Activated CD4-positive, alpha-beta T cell treated with anti-CD3 and anti-CD28 coated beads, Interleukin-2, amount 10 ng/mL, durations not matched to agents 24 days and 14 days (primary cell): ENCODE measurements around the gene AFP. TPM values are rescaled to one million over a fixed set of nuclear protein-coding genes. Genes with fewer than 3 reads are reported as not detected.

Experiments used
- DNase-seq: peaks from one replicate; pipeline ENCODE4 v3.0.0; 2022
- H3K27ac Mint-ChIP-seq: one replicate; pipeline ENCODE4 v1.8.0; 2022; ENCODE audit warnings: mild to moderate bottlenecking, mixed read lengths
- H3K27me3 Mint-ChIP-seq: one replicate; pipeline ENCODE4 v1.8.0; 2022; ENCODE audit warnings: mixed read lengths
- H3K36me3 Mint-ChIP-seq: one replicate; pipeline ENCODE4 v1.8.0; 2022; ENCODE audit warnings: low read depth, mild to moderate bottlenecking, mixed read lengths
- H3K4me1 Mint-ChIP-seq: one replicate; pipeline ENCODE4 v1.8.0; 2021; ENCODE audit warnings: mixed read lengths
- H3K4me3 Mint-ChIP-seq: one replicate; pipeline ENCODE4 v1.8.0; 2022; ENCODE audit warnings: mild to moderate bottlenecking, moderate library complexity, mixed read lengths
- H3K9me3 Mint-ChIP-seq: one replicate; pipeline ENCODE4 v1.8.0; 2021; ENCODE audit warnings: mixed read lengths
- intact Hi-C: fragments of 100-400 bp; cut with micrococcal nuclease; formaldehyde crosslinking; loops from one replicate; pipeline ENCODE4 v1.15.1; 2023
- total RNA-seq: library from RNA; stranded (reverse); gene quantifications from 2 replicates; pipeline ENCODE4 v1.2.3, GENCODE V29; 2022

AFP gene
- total RNA-seq, 1 donor from 2014 or later, result not detected

DNA sequence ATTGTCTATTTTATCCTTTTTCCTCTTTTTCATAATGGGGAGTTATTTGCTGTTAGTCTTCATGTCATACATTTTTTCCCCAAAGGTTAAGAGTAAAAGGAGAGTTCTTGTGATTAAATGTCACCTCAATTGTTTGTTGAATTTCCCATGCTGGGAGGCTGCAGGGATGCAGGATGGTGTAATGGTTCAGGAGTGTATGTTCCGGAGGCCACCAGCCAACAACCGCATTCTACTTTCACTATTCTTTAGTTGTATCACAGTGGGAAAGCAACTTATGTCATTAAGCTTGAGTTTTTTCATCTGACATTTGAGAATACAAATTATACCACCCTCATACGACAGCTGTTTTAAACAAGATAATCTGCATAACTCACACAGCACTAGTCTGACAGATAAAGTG lies 15.4 kb downstream of the AFP start:
- H3K27ac Mint-ChIP-seq, result no peak overlapping the region
- no peak for DNase-seq
- no peaks in the 10 kb centered on the region for H3K9me3 Mint-ChIP-seq
- peaks cover 6% of the 10 kb centered on the region for H3K27me3 Mint-ChIP-seq
- H3K4me3 Mint-ChIP-seq, result no peak overlapping the region
- no peaks in the 10 kb centered on the region for H3K36me3 Mint-ChIP-seq
- intact Hi-C loops, result no loop called here
- no peaks in the 10 kb centered on the region for H3K4me1 Mint-ChIP-seq

DNA sequence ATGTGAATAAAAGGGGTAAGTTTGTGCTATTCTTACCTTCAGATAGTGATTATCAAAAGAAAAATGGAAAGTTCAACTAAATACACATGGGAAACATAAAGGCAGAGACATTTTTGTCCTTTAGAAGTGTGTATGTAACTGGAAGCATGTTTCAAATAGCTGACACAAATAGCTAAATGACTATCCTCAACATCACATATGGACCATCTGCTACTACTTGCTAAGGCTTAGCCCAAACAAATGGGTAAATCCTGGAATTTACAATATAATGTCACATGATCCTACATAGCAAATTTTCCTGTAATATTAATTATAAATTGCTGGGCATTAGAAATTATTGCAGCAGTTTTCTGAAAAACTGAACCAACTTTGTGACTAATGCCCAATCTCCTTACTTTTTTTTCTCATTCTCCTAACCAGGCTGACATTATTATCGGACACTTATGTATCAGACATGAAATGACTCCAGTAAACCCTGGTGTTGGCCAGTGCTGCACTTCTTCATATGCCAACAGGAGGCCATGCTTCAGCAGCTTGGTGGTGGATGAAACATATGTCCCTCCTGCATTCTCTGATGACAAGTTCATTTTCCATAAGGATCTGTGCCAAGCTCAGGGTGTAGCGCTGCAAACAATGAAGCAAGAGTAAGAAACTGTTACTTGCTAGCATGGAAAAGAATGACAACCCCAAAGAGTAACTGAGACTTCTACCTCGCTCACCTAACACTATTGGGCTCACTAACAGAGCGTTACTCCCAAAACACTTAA lies 16.1 kb downstream of the AFP start:
- no peak for DNase-seq
- peaks cover 2% of the 10 kb centered on the region for H3K27me3 Mint-ChIP-seq
- H3K4me3 Mint-ChIP-seq, result no peak overlapping the region
- H3K27ac Mint-ChIP-seq, result no peak overlapping the region
- H3K9me3 Mint-ChIP-seq, result no peaks in the 10 kb centered on the region
- intact Hi-C loops, result no loop called here
- no peaks in the 10 kb centered on the region for H3K4me1 Mint-ChIP-seq
- H3K36me3 Mint-ChIP-seq, result no peaks in the 10 kb centered on the region

DNA sequence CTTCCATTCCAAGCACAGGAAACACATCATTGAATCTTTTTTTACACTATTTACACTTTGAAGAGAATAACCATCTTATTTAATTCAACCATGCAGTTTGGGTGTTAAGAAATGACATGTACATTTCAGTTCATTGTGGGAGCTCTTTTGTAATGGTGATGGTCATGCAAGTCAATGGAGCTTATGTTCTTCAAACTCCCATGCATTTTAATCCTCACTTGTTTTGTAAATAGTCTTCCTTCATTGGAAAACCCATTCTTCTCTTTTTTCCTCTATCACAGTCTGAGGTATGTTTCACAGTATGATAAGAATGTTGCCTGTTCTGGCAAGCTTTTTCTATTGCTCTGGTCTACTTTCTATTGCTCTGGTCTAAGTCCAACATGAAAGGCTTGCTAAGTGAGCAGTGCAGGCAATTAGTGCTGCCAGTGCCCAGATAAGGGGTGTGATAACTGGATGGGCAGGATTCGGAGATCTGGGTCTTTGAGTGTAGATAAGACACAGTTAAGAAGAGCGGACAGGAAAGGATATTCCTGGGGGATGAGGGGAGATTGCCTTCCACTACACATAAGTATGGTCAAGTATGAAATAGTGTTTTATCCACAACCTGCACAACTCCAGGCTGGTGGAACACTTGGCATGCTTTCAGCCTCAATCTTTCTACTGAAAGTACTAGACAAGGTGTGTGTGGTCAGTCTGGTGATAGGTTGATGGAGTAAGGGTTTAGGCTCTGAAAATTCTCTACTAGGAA lies 17.1 kb downstream of the AFP start:
- Mint-ChIP-seq H3K36me3 (no peaks in the 10 kb centered on the region), H3K27ac (no peak overlapping the region), H3K27me3 (no peaks in the 10 kb centered on the region), H3K4me1 (no peaks in the 10 kb centered on the region), H3K9me3 (no peaks in the 10 kb centered on the region), H3K4me3 (no peak overlapping the region)
- intact Hi-C loops, result no loop called here
- DNase-seq, result no peak

DNA sequence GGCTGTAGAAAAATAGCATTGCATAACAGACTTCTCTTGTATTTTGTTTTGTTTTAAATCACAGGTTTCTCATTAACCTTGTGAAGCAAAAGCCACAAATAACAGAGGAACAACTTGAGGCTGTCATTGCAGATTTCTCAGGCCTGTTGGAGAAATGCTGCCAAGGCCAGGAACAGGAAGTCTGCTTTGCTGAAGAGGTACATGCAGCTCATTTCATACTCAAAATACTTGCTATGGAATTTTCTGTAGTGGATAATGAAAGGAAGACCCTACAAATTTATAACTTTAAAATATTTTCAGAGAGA lies 17.6 kb downstream of the AFP start:
- DNase-seq, result no peak
- Mint-ChIP-seq H3K36me3 (no peaks in the 10 kb centered on the region), H3K4me3 (no peak overlapping the region), H3K27ac (no peak overlapping the region), H3K27me3 (no peaks in the 10 kb centered on the region), H3K4me1 (no peaks in the 10 kb centered on the region), H3K9me3 (no peaks in the 10 kb centered on the region)
- intact Hi-C loops, result no loop called here

DNA sequence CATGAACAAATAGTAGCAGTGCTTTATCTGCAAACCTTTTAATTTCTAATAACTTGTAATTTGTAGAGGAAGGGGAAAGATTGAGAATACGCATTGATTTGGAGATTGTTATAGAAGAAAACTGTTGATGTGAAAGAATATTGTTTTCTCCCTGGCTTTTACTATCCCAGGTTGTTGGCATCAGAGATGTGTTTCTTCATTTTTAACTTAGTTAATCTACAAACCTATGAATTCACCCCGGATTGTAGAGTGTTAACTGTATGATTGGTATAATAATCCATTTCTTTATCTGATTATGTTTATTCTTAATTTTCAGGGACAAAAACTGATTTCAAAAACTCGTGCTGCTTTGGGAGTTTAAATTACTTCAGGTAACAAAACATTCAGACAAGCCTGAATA lies 18.9 kb downstream of the AFP start:
- H3K4me1 Mint-ChIP-seq, result no peaks in the 10 kb centered on the region
- H3K27ac Mint-ChIP-seq, result no peak overlapping the region
- H3K27me3 Mint-ChIP-seq, result no peaks in the 10 kb centered on the region
- H3K4me3 Mint-ChIP-seq, result no peak overlapping the region
- DNase-seq, result no peak
- H3K9me3 Mint-ChIP-seq, result no peaks in the 10 kb centered on the region
- intact Hi-C loops, result no loop called here
- H3K36me3 Mint-ChIP-seq, result no peaks in the 10 kb centered on the region

DNA sequence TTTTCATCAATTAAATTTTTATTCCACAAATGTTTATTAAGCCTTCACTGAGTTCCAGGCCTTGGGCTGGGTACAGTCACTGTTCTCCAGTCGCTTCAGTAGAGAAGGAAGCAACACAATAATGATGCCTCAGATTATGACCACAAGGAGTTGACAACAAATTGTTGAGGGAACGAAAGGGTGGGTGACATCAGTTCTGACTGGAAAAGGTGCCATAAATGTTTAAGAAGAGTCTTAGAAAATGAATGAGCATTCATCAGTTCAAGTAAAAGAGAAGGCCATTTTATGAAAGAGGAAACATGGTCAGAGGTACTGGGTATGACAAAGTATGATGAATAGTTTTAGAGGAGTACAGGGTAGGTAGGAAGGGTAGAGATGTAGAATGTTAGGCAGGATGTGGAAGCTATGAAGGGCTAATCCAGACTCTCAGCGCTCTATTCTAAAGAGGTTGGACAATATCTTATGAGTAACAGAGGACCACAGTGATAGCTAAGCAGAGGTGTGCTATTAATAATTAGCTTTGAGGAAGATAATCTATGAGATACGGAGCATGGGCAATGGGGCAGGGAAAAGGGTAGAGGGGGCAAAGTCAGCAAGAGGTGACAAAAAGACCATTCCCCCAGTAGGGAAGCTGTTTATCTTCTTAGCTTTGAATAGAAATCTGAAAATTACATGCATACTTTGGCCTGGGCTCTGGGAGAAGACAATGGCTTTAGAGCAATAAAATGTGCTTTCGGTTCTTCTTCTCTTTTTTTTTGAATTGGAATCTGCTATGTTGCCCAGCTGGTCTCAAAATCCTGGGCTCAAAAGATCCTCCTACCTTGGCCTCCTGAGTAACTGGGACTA lies 20.4 kb downstream of the AFP start:
- no peak overlapping the region for H3K27ac Mint-ChIP-seq
- H3K4me1 Mint-ChIP-seq, result no peaks in the 10 kb centered on the region
- H3K27me3 Mint-ChIP-seq, result no peaks in the 10 kb centered on the region
- no peaks in the 10 kb centered on the region for H3K36me3 Mint-ChIP-seq
- H3K4me3 Mint-ChIP-seq, result no peak overlapping the region
- no peaks in the 10 kb centered on the region for H3K9me3 Mint-ChIP-seq
- intact Hi-C loops, result no loop called here
- DNase-seq, result no peak

DNA sequence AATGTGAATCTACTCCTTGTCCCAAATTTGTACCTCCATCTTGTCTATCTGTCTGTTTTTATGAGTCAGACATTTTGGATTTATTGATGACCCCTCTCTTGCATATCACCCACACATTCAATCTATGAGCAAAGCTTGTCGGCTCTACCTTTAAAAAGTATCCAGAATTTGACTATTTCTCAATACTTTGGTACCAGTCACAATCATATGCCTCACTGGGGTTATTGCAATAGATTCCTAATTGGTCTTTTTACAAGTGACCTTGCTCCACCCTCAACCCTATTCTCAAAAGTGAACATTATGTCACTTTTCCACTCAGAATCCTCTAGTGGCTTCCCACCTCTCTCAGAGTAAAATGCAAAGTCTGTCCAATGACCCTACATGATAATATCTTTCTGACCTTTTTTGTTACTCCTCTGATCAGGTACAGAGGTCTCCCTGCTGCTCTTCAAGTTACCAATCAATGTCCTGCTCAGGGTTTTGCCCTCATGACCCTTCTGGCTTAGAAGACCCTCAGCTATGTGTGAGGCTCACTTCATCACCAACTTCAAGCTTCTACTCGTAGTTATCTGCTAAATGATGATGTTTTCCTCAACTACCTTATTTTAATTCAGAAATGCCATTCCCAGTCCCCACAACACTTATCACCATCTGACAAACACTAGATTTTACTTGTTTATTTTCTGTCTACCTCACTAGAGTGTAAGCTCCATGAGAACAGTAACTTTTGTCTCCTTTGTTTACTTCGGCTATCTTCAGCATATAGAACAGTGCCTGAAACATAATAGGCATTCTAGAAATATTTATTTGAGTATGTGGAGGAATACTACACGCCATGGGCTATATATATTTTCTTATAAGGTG lies 22.4 kb downstream of the AFP start:
- H3K4me3 Mint-ChIP-seq, result no peak overlapping the region
- H3K9me3 Mint-ChIP-seq, result no peaks in the 10 kb centered on the region
- no peaks in the 10 kb centered on the region for H3K4me1 Mint-ChIP-seq
- no peaks in the 10 kb centered on the region for H3K27me3 Mint-ChIP-seq
- no peak for DNase-seq
- H3K27ac Mint-ChIP-seq, result no peak overlapping the region
- no peaks in the 10 kb centered on the region for H3K36me3 Mint-ChIP-seq
- intact Hi-C loops, result no loop called here

DNA sequence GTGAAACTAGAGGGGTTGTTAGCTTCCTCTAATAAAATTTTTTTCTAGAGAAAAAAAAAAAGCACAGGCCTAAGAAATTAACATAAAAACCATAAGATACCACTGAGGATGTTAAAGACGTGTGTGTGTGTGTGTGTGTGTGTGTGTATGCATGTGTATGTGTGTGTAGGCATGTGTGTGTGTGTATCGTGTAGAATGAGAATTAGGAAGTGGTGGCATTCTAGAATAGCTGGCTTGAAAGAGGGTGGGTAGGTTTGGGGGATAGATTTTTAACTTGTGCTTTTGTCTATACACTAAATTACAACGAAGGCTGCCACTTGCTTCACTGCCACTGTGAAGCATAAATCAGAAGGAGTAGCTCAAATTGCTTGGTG lies 23.0 kb downstream of the AFP start:
- no peaks in the 10 kb centered on the region for H3K4me1 Mint-ChIP-seq
- H3K4me3 Mint-ChIP-seq, result no peak overlapping the region
- intact Hi-C loops, result no loop called here
- H3K36me3 Mint-ChIP-seq, result no peaks in the 10 kb centered on the region
- H3K27ac Mint-ChIP-seq, result no peak overlapping the region
- DNase-seq, result no peak
- H3K9me3 Mint-ChIP-seq, result no peaks in the 10 kb centered on the region
- H3K27me3 Mint-ChIP-seq, result no peaks in the 10 kb centered on the region

DNA sequence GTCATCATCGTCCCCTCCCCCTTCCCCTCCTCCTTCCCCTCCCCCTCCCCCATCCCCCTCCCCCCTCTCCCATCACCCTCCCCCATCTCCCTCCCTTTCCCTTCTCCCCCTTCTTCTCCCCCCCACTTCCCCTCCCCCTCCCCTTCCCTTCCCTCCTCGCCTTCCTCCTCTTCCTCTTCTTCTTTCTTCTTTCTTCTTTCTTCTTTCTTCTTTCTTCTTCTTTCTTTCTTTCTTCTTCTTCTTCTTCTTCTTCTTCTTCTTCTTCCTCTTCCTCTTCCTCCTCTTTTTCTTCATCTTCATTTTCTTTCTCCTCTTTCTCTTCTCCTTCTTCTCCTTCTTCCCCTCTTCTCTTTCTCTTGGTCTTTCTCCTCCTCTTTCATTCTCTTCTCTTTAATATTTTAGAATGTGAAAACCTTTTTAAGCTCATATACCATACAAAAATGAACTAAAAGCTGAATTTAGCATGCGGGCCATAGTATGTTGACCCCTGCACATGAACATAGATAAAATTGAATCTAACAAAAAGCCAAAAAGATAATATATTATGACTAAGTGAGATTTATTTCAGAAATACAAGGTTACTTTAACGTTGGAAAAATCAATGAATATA lies 25.0 kb downstream of the AFP start:
- no peak for DNase-seq
- Mint-ChIP-seq H3K36me3 (no peaks in the 10 kb centered on the region), H3K9me3 (no peaks in the 10 kb centered on the region), H3K27me3 (peaks cover 4% of the 10 kb centered on the region), H3K27ac (no peak overlapping the region), H3K4me1 (no peaks in the 10 kb centered on the region), H3K4me3 (no peak overlapping the region)
- intact Hi-C loops, result no loop called here

DNA sequence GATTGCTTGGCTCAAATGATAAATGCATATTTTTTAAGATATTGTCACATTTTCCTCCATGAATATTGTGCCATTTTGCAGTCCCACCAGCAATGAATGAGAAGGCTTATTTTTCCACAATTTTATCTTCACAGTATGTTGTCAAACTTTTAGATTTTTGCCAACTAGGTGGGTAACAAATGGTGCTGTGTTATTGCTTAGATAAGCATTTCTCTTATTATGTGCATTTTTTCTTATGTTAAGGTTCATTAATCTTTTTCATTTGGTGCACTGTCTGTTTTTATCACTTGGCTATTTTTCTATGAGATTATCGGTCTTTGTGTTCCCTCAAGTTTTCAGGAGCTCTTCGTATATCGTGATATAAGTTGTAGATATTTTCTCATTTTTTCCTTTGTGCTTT lies 32.1 kb downstream of the AFP start:
- Mint-ChIP-seq H3K27ac (no peak overlapping the region), H3K9me3 (no peaks in the 10 kb centered on the region), H3K4me3 (no peak overlapping the region), H3K27me3 (peaks cover 7% of the 10 kb centered on the region), H3K36me3 (no peaks in the 10 kb centered on the region), H3K4me1 (no peaks in the 10 kb centered on the region)
- DNase-seq, result no peak
- intact Hi-C loops, result no loop called here

DNA sequence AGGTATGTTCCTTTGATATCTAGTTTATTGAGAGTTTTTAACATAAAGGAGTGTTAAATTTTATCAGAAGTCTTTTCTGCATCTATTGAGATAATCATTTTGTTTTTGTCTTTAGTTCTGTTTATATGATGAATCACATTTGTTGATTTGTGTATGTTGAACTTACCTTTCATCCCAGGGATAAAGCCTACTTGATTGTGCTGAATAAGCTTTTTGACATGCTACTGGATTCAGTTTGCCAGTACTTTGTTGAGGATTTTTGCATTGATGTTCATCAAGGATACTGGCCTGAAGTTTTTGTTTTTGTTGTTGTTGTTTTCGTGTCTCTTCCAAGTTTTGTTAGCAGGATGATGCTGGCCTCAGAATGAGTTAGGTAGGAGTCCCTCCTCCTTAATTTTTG lies 34.7 kb downstream of the AFP start:
- Mint-ChIP-seq H3K9me3 (no peaks in the 10 kb centered on the region), H3K36me3 (no peaks in the 10 kb centered on the region), H3K4me3 (no peak overlapping the region), H3K4me1 (no peaks in the 10 kb centered on the region), H3K27me3 (peaks cover 2% of the 10 kb centered on the region), H3K27ac (no peak overlapping the region)
- no peak for DNase-seq
- intact Hi-C loops, result no loop called here

DNA sequence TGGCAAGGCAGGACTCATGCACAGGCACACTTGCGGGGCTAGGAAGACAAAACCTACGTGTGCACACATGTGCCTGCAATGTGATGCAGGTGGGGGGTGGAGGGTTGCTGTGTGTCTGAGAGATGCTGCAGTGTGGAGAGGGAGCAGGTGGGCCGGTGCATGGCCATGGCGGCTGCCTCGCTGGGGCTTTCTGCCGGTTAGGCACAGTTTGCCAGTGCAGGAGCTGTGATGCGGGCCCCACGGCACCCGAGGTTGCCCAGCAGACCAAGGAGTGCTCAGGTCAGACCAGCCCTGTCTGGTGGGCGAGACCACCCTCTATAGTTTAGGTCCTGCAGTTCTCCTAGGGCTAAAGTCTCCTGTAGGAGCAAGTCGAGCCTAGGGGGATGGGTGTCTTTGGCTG lies 41.2 kb downstream of the AFP start:
- intact Hi-C loops, result no loop called here
- Mint-ChIP-seq H3K9me3 (no peaks in the 10 kb centered on the region), H3K36me3 (no peaks in the 10 kb centered on the region), H3K27me3 (no peaks in the 10 kb centered on the region), H3K4me3 (no peak overlapping the region), H3K4me1 (no peaks in the 10 kb centered on the region), H3K27ac (no peak overlapping the region)
- no peak for DNase-seq

DNA sequence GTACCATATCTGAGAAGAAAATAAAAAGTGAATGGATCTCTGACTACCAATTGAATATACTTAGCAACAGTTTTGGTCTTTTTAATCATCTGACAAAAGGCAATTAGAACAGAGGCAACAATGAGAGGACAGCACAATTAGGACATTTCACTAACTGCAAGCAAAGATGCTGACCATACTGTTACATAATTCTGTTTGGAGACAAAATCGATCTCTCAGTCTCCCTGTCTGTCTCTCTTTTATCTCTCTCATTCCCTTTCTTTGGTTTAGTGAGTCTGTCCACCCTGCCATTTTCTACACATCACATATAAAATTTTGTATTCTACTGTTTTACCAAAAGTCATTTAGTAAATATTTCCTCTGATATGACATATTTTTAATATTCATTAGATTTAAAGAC lies 43.3 kb downstream of the AFP start:
- H3K27me3 Mint-ChIP-seq, result no peaks in the 10 kb centered on the region

More for the DNA sequence above, 43.3 kb downstream of the AFP start:
- Mint-ChIP-seq H3K9me3 (no peaks in the 10 kb centered on the region), H3K4me1 (no peaks in the 10 kb centered on the region), H3K27ac (no peak overlapping the region), H3K36me3 (no peaks in the 10 kb centered on the region), H3K4me3 (no peak overlapping the region)
- intact Hi-C loops, result no loop called here
- DNase-seq, result no peak
